ENCODE data around the gene CADPS. TPM values are rescaled to one million over a fixed set of nuclear protein-coding genes. Genes with fewer than 3 reads are reported as not detected.
A peak's percentile ranks its signal among the peaks of the same experiment; 100 is the strongest.

CADPS gene
- total RNA-seq, 2 donors from 2014 or later = 11.7 to 20.8 TPM

DNA sequence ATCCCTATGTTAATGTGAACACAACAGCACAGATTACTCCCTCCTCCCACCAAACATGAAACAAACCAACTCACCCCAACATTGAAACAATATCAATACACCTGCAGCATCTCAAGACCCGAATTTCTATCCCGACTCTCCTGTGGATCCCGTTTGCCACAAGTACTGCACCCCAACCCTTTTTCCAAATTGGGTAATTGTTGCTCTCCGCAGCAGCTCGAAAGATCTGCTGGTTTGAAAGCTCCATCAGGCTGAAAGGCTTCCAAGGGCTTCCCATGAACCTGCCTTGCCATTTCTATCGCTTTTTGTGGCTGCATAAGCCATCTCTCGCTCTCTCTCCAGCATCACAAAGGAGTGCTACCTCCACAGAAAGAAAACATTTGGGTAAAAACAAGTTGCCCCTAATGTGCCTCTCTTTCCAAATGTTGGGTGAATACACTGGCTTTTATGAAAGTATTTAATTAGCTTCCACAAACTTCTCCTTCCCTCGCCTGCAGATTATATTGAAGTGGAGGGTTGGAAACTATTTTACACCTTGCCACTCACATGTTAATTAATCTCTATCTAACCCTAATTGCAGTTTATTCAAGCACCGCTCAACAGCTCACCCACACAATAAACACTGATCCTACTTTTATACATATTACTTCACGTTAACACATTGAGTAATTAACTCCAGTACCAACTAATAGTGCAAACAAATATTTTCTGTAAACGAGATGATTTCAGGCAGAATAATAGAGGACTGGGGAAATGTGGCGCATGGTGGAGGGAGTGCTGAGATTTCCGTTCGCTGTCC is 499.4 kb downstream of the CADPS start:
- H3K36me3 ChIP-seq (ENCODE audit: control insufficient read depth, insufficient read depth, low read length) = no peaks in the 10 kb centered on the region
- TF ChIP-seq, protein P1, sequence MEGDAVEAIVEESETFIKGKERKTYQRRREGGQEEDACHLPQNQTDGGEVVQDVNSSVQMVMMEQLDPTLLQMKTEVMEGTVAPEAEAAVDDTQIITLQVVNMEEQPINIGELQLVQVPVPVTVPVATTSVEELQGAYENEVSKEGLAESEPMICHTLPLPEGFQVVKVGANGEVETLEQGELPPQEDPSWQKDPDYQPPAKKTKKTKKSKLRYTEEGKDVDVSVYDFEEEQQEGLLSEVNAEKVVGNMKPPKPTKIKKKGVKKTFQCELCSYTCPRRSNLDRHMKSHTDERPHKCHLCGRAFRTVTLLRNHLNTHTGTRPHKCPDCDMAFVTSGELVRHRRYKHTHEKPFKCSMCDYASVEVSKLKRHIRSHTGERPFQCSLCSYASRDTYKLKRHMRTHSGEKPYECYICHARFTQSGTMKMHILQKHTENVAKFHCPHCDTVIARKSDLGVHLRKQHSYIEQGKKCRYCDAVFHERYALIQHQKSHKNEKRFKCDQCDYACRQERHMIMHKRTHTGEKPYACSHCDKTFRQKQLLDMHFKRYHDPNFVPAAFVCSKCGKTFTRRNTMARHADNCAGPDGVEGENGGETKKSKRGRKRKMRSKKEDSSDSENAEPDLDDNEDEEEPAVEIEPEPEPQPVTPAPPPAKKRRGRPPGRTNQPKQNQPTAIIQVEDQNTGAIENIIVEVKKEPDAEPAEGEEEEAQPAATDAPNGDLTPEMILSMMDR (conservative IDR thresholded peaks at IDR 0.05) = no peak
- H3K27me3 ChIP-seq (ENCODE audit: control insufficient read depth, insufficient read depth, low read length, poor library complexity, severe bottlenecking) = peaks cover 100% of the 10 kb centered on the region
- H3K27ac ChIP-seq (ENCODE audit: low read depth, low read length) = no peak overlapping the region
- WGBS, 2 experiments (ENCODE audit: insufficient coverage in 1 of 2, insufficient read length in 1 of 2) = 8 to 15% methylated on average over 5 to 13 of the region's 14 CpGs
- no peaks in the 10 kb centered on the region for H3K9me3 ChIP-seq (ENCODE audit: control insufficient read depth, low read length)
- DNase-seq = peak; percentile 51
- H3K4me1 Mint-ChIP-seq = peaks cover 34% of the 10 kb centered on the region
- no peaks in the 10 kb centered on the region for H3K36me3 Mint-ChIP-seq (ENCODE audit: low read depth)
- H3K27ac Mint-ChIP-seq = no peak overlapping the region
- no peak overlapping the region for H3K9ac ChIP-seq (ENCODE audit: extremely low read depth, low read length, poor library complexity, severe bottlenecking)
- no peak overlapping the region for H3K4me3 ChIP-seq (ENCODE audit: low read length)
- H3K27me3 Mint-ChIP-seq (ENCODE audit: insufficient read depth) = peaks cover 100% of the 10 kb centered on the region
- H3K4me3 Mint-ChIP-seq = no peak overlapping the region
- peaks cover 5% of the 10 kb centered on the region for H3K4me1 ChIP-seq (ENCODE audit: control insufficient read depth, insufficient read depth, low read length)
- no peaks in the 10 kb centered on the region for H3K9me3 Mint-ChIP-seq

DNA sequence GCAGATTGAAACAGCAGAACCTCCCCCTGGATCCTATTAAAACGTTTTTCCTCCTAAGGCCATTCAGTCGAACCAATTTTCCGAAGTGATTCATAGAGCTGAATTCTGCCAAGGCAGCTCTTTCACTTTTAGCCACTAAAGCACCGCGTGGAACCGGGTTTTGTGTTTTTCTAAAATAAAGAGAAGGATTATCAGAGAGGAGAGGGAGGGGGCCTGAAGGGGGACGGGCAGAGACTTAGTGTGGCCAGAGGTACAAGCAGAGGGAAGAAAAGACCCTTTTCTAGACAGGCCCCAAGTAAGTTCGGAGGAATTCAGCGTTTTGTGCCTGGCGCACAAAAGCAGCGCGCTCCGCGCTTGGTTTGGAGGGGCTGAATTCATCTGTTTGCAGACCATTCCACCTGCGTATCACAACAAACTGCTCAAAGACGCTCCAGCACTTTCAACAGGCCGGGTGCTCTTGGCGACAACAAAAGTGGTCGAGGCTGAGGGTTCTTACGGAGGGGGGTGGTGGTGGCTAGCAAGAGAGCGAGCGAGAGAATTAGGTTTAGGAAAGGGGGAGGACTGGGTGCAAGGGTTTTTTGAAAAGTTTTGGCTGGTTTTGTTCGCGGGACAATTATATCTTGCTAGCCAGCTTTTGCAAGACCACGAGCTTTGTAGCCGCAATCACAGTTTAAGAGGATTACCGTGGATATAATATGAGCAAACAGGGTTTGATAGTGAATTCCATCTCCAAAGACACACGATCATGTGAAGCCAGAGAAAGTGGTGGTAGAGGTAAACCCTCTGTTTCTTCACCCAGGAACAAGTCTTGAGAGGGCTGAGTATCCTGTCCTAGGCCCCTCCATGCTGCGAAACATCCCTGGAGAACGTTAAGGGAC is 500.6 kb downstream of the CADPS start:
- no peak overlapping the region for H3K4me3 Mint-ChIP-seq
- no peaks in the 10 kb centered on the region for H3K36me3 Mint-ChIP-seq (ENCODE audit: low read depth)
- H3K27me3 ChIP-seq (ENCODE audit: control insufficient read depth, insufficient read depth, low read length, poor library complexity, severe bottlenecking) = peaks cover 100% of the 10 kb centered on the region
- no peaks in the 10 kb centered on the region for H3K9me3 Mint-ChIP-seq
- peaks cover 5% of the 10 kb centered on the region for H3K4me1 ChIP-seq (ENCODE audit: control insufficient read depth, insufficient read depth, low read length)
- peaks cover 100% of the 10 kb centered on the region for H3K27me3 Mint-ChIP-seq (ENCODE audit: insufficient read depth)
- H3K9ac ChIP-seq (ENCODE audit: extremely low read depth, low read length, poor library complexity, severe bottlenecking) = no peak overlapping the region
- TF ChIP-seq, protein P1 (conservative IDR thresholded peaks at IDR 0.05) = no peak
- peak; percentile 67 for DNase-seq
- 1 to 3% methylated on average over 11 to 30 of the region's 30 CpGs for WGBS, 2 experiments (ENCODE audit: insufficient coverage in 1 of 2, insufficient read length in 1 of 2)
- peaks cover 41% of the 10 kb centered on the region for H3K4me1 Mint-ChIP-seq
- H3K27ac ChIP-seq (ENCODE audit: low read depth, low read length) = no peak overlapping the region
- H3K36me3 ChIP-seq (ENCODE audit: control insufficient read depth, insufficient read depth, low read length) = no peaks in the 10 kb centered on the region
- H3K27ac Mint-ChIP-seq = no peak overlapping the region
- no peaks in the 10 kb centered on the region for H3K9me3 ChIP-seq (ENCODE audit: control insufficient read depth, low read length)
- no peak overlapping the region for H3K4me3 ChIP-seq (ENCODE audit: low read length)

DNA sequence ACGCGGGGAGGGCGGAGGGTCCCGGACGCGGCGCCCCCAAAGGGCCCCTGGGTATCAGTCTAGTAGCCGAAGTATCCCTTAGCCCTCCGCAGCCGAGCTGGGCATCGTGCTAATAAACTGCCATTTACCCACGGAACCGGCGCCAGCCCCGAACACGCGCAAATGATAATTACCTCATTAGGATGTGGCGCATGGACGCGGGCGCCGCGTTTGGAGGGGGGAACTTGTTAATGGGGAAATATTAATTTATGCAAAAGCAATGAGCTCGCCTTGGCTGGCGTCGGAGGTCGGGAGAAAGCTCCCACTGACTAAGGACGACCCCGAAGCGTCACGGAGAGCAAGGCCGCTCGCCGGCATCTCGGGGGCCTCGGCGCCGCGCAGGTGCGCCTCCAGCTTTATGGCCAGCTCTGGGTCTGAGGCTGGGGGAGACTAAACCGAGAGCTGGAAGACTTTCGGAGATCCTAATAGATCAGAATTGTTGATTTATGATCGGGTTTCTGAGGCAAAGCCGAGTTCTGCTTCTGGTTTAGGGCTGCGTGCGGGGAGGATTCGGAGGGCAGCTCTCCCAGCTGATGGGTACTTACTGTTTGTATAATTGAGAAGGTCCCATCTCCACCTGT is 501.4 kb downstream of the CADPS start:
- no peaks in the 10 kb centered on the region for H3K36me3 ChIP-seq (ENCODE audit: control insufficient read depth, insufficient read depth, low read length)
- no peaks in the 10 kb centered on the region for H3K9me3 ChIP-seq (ENCODE audit: control insufficient read depth, low read length)
- no peak overlapping the region for H3K27ac ChIP-seq (ENCODE audit: low read depth, low read length)
- Mint-ChIP-seq H3K36me3 (ENCODE audit: low read depth) (no peaks in the 10 kb centered on the region), H3K9me3 (no peaks in the 10 kb centered on the region), H3K27me3 (ENCODE audit: insufficient read depth) (peaks cover 100% of the 10 kb centered on the region), H3K27ac (no peak overlapping the region), H3K4me1 (peaks cover 35% of the 10 kb centered on the region), H3K4me3 (peak overlapping the region; percentile 9)
- H3K27me3 ChIP-seq (ENCODE audit: control insufficient read depth, insufficient read depth, low read length, poor library complexity, severe bottlenecking) = peaks cover 100% of the 10 kb centered on the region
- 1 to 3% methylated on average over 17 to 47 of the region's 47 CpGs for WGBS, 2 experiments (ENCODE audit: insufficient coverage in 1 of 2, insufficient read length in 1 of 2)
- no peak overlapping the region for H3K4me3 ChIP-seq (ENCODE audit: low read length)
- TF ChIP-seq, protein P1 (conservative IDR thresholded peaks at IDR 0.05) = no peak
- no peak overlapping the region for H3K9ac ChIP-seq (ENCODE audit: extremely low read depth, low read length, poor library complexity, severe bottlenecking)
- H3K4me1 ChIP-seq (ENCODE audit: control insufficient read depth, insufficient read depth, low read length) = peaks cover 5% of the 10 kb centered on the region
- peak; percentile 58 for DNase-seq

Measured in endodermal cell (in vitro differentiated cells).